ENCODE data around the gene UNKL.
"Not testable (repeated sequence)": the region's sequence is repeated elsewhere in the genome, so short reads cannot be mapped to it uniquely, and the experiment has no call there.

Gene UNKL

GRCh38 chr16:1338855-1339675, 75.4 kb downstream of the UNKL start:
- ATAC-seq: no peak
- DNase-seq: no peak

- DNase-seq (peak; percentile 59), ATAC-seq (no peak)
These were observed 76.3 kb downstream of the UNKL start for GRCh38 chr16:1338119-1338730.

GRCh38 chr16:1337486-1337885, 77.0 kb downstream of the UNKL start:
- ATAC-seq (no peak), DNase-seq (no peak)

- DNase-seq: no peak
- ATAC-seq: no peak
These were observed 77.9 kb downstream of the UNKL start for GRCh38 chr16:1336619-1337018.

- no peak for ATAC-seq
- no peak for DNase-seq
These were observed 78.5 kb downstream of the UNKL start for GRCh38 chr16:1335996-1336395.

- ATAC-seq (no peak), DNase-seq (no peak)
These were observed 79.1 kb downstream of the UNKL start for GRCh38 chr16:1335211-1335971.

- DNase-seq (no peak), ATAC-seq (no peak)
These were observed 79.8 kb downstream of the UNKL start for GRCh38 chr16:1334739-1335138.

GRCh38 chr16:1333854-1334700, 80.4 kb downstream of the UNKL start:
- ATAC-seq (no peak), DNase-seq (no peak)

- ATAC-seq (peak; percentile 58), DNase-seq (peak; percentile 71)
These were observed 81.2 kb downstream of the UNKL start, which contains the start of gene BAIAP3 for GRCh38 chr16:1333149-1333812. TSS of gene BAIAP3 (plus strand) at chr16:1333645. CDS start at chr16:1338550, 4,905 bp downstream.

GRCh38 chr16:1332618-1333148, 81.8 kb downstream of the UNKL start:
- ATAC-seq: no peak

GRCh38 chr16:1331712-1332617, 82.5 kb downstream of the UNKL start:
- peak; percentile 50 for DNase-seq
- peak; percentile 23 for ATAC-seq

More at GRCh38 chr16:1332618-1333148, 81.8 kb downstream of the UNKL start:
- DNase-seq: no peak

GRCh38 chr16:1330931-1331711, 83.4 kb downstream of the UNKL start:
- ATAC-seq (no peak), DNase-seq (no peak)

GRCh38 chr16:1330260-1330914, 84.1 kb downstream of the UNKL start:
- DNase-seq (peak; percentile 56), ATAC-seq (no peak)

- not testable (repeated sequence) for ATAC-seq, DNase-seq
These were observed 85.5 kb downstream of the UNKL start for GRCh38 chr16:1328961-1329360.

GRCh38 chr16:1328136-1328535, 86.4 kb downstream of the UNKL start:
- not testable (repeated sequence) for DNase-seq, ATAC-seq

GRCh38 chr16:1327619-1327947, 86.9 kb downstream of the UNKL start:
- DNase-seq: no peak
- ATAC-seq: no peak

GRCh38 chr16:1326946-1327618, 87.4 kb downstream of the UNKL start:
- ATAC-seq: peak; percentile 4
- no peak for DNase-seq

GRCh38 chr16:1326391-1326790, 88.1 kb downstream of the UNKL start:
- ATAC-seq: no peak
- DNase-seq: no peak

All from stimulated activated naive CD8-positive, alpha-beta T cell treated with anti-CD3 and anti-CD28 coated beads, Interleukin-15, Interleukin-2, amounts not matched to agents 100 U/mL and 50 U/mL, for 24 hours (primary cell).